ENCODE measurements around the gene HLF.

DNA sequence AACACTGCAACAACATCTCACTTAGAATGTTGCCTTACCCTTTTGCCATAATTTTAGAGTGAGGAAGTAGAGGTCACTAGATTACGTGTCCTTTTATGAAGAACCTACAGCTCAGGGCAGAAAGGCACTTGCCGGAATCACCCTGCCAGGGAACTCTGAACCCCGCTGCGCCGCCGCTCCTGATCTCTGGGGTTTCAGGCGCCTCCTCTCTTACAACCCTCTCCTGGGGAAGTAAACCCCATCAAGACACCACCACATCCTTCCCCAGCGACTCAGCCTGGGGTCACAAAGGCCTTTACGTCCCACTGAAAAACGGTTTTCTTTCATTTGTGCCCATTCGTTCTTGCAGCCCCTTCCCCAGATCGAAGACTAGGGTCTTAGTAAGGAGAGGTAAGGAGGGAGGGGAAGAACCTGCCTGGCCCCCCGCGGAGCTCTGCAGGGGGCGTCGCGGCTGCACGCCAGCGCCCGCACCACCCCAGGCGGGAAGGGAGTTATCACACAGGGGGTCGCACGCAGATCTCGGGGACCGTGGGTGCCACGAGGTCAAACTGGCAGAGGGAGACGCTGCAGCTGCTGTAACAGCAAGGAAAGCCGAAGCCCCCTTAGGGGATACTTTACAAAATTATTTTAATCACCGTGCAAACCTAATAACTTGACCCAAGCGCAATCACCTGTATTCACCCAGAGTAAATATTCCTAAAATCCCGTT, 1.0 kb upstream of the HLF start:
- TF ChIP-seq, protein P1, sequence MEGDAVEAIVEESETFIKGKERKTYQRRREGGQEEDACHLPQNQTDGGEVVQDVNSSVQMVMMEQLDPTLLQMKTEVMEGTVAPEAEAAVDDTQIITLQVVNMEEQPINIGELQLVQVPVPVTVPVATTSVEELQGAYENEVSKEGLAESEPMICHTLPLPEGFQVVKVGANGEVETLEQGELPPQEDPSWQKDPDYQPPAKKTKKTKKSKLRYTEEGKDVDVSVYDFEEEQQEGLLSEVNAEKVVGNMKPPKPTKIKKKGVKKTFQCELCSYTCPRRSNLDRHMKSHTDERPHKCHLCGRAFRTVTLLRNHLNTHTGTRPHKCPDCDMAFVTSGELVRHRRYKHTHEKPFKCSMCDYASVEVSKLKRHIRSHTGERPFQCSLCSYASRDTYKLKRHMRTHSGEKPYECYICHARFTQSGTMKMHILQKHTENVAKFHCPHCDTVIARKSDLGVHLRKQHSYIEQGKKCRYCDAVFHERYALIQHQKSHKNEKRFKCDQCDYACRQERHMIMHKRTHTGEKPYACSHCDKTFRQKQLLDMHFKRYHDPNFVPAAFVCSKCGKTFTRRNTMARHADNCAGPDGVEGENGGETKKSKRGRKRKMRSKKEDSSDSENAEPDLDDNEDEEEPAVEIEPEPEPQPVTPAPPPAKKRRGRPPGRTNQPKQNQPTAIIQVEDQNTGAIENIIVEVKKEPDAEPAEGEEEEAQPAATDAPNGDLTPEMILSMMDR (IDR thresholded peaks at IDR 0.05; ENCODE audit: low read length): no peak
- TF ChIP-seq EZH2phosphoT487 (IDR thresholded peaks at IDR 0.05; ENCODE audit: low read length) (no peak), EZH2 (optimal IDR thresholded peaks at IDR 0.05; ENCODE audit: low read depth, low read length) (no peak)

Data from MM.1S (cell line).